Type B pancreatic cell (in vitro differentiated cells): Measurements from ENCODE around the gene DGKQ. TPM values are rescaled to one million over a fixed set of nuclear protein-coding genes. Genes with fewer than 3 reads are reported as not detected.
A peak's percentile ranks its signal among the peaks of the same experiment; 100 is the strongest.

ENCODE experiments used
- DNase-seq: peaks from one replicate; pipeline ENCODE4 v3.0.0; 2021; ENCODE audit warnings: mixed read lengths; ENCODE audit not compliant: unreplicated experiment; ENCODE audit errors: extremely low spot score
- H3K27ac Mint-ChIP-seq: 2 replicates; pipeline ENCODE4 v1.8.0; 2021; ENCODE audit warnings: mild to moderate bottlenecking, mixed read lengths
- H3K27me3 Mint-ChIP-seq: 2 replicates; pipeline ENCODE4 v1.8.0; 2021; ENCODE audit warnings: mixed read lengths
- H3K36me3 Mint-ChIP-seq: 2 replicates; pipeline ENCODE4 v1.8.0; 2021; ENCODE audit warnings: mixed read lengths
- H3K4me1 Mint-ChIP-seq: one replicate; pipeline ENCODE4 v1.8.0; 2021; ENCODE audit warnings: mixed read lengths; ENCODE audit not compliant: unreplicated experiment
- H3K4me3 Mint-ChIP-seq: 2 replicates; pipeline ENCODE4 v1.8.0; 2021; ENCODE audit warnings: mild to moderate bottlenecking, mixed read lengths
- H3K9me3 Mint-ChIP-seq: 2 replicates; pipeline ENCODE4 v1.8.0; 2021; ENCODE audit warnings: mixed read lengths
- total RNA-seq: library from RNA; stranded (reverse); gene quantifications from 2 replicates; pipeline ENCODE4 v1.2.1, GENCODE V29; 2021; ENCODE audit warnings: low replicate concordance
- TF ChIP-seq, protein P1 (sequence below): fragments of 200-600 bp; sonication (generic); conservative IDR thresholded peaks from 2 replicates; pipeline ENCODE4 v1.5.0; 2021; ENCODE audit warnings: antibody characterized with exemption, mild to moderate bottlenecking

The DGKQ gene
- total RNA-seq, 1 donor from 2014 or later: 17.0 TPM

DNA sequence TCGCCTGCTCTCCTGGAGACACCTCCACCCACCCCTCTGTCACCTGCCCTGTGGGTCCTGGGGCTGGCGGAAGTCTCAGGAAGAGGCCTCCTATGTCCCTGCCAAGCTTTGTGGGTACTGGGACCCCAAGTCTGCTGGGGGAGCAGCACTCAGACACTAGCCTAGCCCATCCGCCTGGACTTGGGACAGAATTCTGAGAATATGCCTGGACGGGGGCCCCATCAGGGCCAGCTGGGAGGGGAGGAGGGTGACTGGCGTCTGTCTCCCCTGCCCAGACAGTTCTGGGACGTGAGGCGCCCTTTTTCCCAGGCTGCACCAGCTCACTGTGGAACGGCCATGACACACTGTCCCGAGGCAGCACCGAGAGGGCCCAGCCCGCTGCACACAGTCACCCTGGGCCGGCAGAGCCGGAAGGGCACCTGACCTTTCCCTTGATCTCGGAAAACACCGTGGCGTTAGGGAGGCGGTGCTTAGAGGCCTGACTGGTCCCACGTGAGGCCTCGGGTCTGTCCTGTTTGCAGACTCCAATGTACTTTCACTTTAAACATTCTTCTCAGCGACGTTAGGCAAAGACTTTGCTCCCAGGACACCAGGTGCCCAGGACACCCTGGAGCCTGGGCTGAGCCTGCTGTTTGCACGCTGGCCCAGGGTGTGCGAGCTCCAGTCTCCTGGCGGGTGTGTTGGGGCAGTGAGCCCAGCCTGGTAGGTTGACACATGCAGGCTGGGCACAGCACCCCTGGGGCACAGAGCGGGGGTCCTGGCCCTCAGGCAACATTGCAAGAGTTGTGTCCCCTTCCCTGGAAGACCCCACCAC lies 19.1 kb upstream of the DGKQ start:
- no peak for DNase-seq
- Mint-ChIP-seq H3K27me3 (peaks cover 10% of the 10 kb centered on the region), H3K4me3 (peak overlapping the region; percentile 53), H3K27ac (peak overlapping the region; percentile 76), H3K4me1 (no peaks in the 10 kb centered on the region), H3K36me3 (no peaks in the 10 kb centered on the region), H3K9me3 (no peaks in the 10 kb centered on the region)
- TF ChIP-seq, protein P1, sequence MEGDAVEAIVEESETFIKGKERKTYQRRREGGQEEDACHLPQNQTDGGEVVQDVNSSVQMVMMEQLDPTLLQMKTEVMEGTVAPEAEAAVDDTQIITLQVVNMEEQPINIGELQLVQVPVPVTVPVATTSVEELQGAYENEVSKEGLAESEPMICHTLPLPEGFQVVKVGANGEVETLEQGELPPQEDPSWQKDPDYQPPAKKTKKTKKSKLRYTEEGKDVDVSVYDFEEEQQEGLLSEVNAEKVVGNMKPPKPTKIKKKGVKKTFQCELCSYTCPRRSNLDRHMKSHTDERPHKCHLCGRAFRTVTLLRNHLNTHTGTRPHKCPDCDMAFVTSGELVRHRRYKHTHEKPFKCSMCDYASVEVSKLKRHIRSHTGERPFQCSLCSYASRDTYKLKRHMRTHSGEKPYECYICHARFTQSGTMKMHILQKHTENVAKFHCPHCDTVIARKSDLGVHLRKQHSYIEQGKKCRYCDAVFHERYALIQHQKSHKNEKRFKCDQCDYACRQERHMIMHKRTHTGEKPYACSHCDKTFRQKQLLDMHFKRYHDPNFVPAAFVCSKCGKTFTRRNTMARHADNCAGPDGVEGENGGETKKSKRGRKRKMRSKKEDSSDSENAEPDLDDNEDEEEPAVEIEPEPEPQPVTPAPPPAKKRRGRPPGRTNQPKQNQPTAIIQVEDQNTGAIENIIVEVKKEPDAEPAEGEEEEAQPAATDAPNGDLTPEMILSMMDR: no peak

GRCh38 chr4:991451-992296 lies 18.3 kb upstream of the DGKQ start:
- H3K36me3 Mint-ChIP-seq: no peaks in the 10 kb centered on the region
- H3K9me3 Mint-ChIP-seq: no peaks in the 10 kb centered on the region
- DNase-seq: no peak
- peak overlapping the region; percentile 76 for H3K27ac Mint-ChIP-seq
- TF ChIP-seq, protein P1: no peak
- H3K4me1 Mint-ChIP-seq: no peaks in the 10 kb centered on the region
- H3K27me3 Mint-ChIP-seq: peaks cover 6% of the 10 kb centered on the region
- H3K4me3 Mint-ChIP-seq: no peak overlapping the region

GRCh38 chr4:990746-991367 lies 17.5 kb upstream of the DGKQ start:
- TF ChIP-seq, protein P1: no peak
- Mint-ChIP-seq H3K4me3 (no peak overlapping the region), H3K4me1 (no peaks in the 10 kb centered on the region), H3K27me3 (peaks cover 4% of the 10 kb centered on the region), H3K27ac (no peak overlapping the region), H3K9me3 (no peaks in the 10 kb centered on the region), H3K36me3 (no peaks in the 10 kb centered on the region)
- DNase-seq: no peak

- no peaks in the 10 kb centered on the region for H3K9me3 Mint-ChIP-seq
- no peaks in the 10 kb centered on the region for H3K36me3 Mint-ChIP-seq
Observed at GRCh38 chr4:989722-990471, 16.5 kb upstream of the DGKQ start.

More at GRCh38 chr4:989722-990471, 16.5 kb upstream of the DGKQ start:
- Mint-ChIP-seq H3K4me1 (peaks cover 5% of the 10 kb centered on the region), H3K27me3 (no peaks in the 10 kb centered on the region), H3K4me3 (no peak overlapping the region), H3K27ac (no peak overlapping the region)
- no peak for DNase-seq
- TF ChIP-seq, protein P1: no peak
